ENCODE measurements around the gene HERPUD2. TPM values are rescaled to one million over a fixed set of nuclear protein-coding genes. Genes with fewer than 3 reads are reported as not detected.

The HERPUD2 gene
- total and polyA plus RNA-seq, 2 donors (not counting 3 experiments of a cell fraction or from before 2014, with no cell fraction given) = 33.9 to 42.0 TPM

DNA sequence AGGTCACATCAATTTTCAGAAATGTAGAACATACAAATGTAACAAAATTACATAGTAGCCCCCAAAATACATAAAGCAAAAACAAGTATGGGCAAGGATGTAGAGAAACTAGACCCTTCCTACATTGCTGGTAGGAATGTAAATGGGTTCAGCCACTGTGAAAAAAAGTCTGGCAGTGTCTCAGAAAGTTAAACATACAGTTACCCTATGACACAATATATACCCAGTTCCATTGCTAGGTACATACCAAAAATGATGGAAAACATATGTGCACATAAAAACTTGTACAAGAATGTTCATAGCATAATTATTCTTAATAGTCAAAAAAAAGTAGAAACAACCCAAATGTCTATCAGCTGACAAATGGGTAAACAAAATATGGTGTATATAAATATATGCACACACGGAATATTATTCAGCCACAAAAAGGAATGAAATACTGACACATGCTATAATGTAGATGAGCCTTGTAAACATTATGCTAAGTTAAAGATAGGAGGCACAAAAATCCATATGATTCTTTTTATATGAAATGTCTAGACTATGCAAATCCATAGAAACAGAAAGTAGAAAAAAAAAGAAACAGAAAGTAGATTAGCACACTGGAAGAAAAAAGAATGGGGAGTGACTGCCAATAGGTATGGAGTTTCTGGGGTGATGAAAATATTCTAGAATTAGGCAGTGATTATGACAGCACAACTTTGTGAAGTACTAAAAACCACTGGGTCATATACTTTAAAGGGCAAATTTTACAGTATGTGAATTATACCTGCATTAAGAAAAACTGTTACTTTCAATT, 13.5 kb downstream of the HERPUD2 start:
- Histone ChIP-seq H3K27ac (ENCODE audit: insufficient read depth, low read depth, low read length) (no peak overlapping the region), H2AFZ (ENCODE audit: low read depth, low read length) (no peak overlapping the region), H3K9me1 (replicated peaks; ENCODE audit: control insufficient read depth, extremely low read depth, insufficient read depth, low read length) (no peaks in the 10 kb centered on the region), H3K4me2 (ENCODE audit: insufficient read depth, low read length) (no peak overlapping the region), H3K4me1 (ENCODE audit: control insufficient read depth, extremely low read depth, insufficient read depth, low read length) (no peaks in the 10 kb centered on the region), H3K79me2 (ENCODE audit: control insufficient read depth, insufficient read depth, low read length) (peaks cover 62% of the 10 kb centered on the region), H3K4me3 (replicated peaks in 1 of 3; ENCODE audit: insufficient read depth in 1 of 3, low read depth in 1 of 3, low read length in 3 of 3) (no peak overlapping the region), H4K20me1 (replicated peaks; ENCODE audit: control insufficient read depth, extremely low read depth, insufficient read depth, low read length) (no peaks in the 10 kb centered on the region), H3K27me3 (ENCODE audit: control insufficient read depth in 2 of 2, insufficient read depth in 2 of 2, low read length in 2 of 2) (no peaks in the 10 kb centered on the region), H3K36me3 (ENCODE audit: control insufficient read depth in 2 of 2, extremely low read depth in 1 of 2, insufficient read depth in 2 of 2, low read length in 2 of 2) (no peaks in the 10 kb centered on the region), H3K9me3 (replicated peaks; ENCODE audit: control insufficient read depth, insufficient read depth, low read length) (no peaks in the 10 kb centered on the region), H3K9ac (replicated peaks; ENCODE audit: extremely low read depth, insufficient read depth, low read length) (no peak overlapping the region)
- CTCF ChIA-PET = no interaction called here
- BruUV-seq (replicated peaks) = no TSS peak
- no peak for DNase-seq (ENCODE audit: low read depth, low spot score)
- FAIRE-seq = no peak
- dilution Hi-C loops (cut with MboI; ENCODE audit: extremely low pct_ligation_motif_present, low sequenced_read_pairs) = no loop called here
- POLR2A ChIA-PET = no interaction called here
- TF ChIP-seq JUN (IDR thresholded peaks at IDR 0.05; ENCODE audit: borderline replicate concordance, insufficient read depth, insufficient read length, low read depth) = no peak
- TF ChIP-seq MYC (IDR thresholded peaks at IDR 0.05; ENCODE audit: low read depth, low read length) = no peak
- TF ChIP-seq GATA2 (IDR thresholded peaks at IDR 0.05; ENCODE audit: insufficient read depth, insufficient read length, low read depth, low read length) = no peak
- no peak for TF ChIP-seq FOS (IDR thresholded peaks at IDR 0.05; ENCODE audit: borderline replicate concordance, insufficient read depth, low read length)
- TF ChIP-seq, protein P1, sequence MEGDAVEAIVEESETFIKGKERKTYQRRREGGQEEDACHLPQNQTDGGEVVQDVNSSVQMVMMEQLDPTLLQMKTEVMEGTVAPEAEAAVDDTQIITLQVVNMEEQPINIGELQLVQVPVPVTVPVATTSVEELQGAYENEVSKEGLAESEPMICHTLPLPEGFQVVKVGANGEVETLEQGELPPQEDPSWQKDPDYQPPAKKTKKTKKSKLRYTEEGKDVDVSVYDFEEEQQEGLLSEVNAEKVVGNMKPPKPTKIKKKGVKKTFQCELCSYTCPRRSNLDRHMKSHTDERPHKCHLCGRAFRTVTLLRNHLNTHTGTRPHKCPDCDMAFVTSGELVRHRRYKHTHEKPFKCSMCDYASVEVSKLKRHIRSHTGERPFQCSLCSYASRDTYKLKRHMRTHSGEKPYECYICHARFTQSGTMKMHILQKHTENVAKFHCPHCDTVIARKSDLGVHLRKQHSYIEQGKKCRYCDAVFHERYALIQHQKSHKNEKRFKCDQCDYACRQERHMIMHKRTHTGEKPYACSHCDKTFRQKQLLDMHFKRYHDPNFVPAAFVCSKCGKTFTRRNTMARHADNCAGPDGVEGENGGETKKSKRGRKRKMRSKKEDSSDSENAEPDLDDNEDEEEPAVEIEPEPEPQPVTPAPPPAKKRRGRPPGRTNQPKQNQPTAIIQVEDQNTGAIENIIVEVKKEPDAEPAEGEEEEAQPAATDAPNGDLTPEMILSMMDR (IDR thresholded peaks at IDR 0.05; ENCODE audit: extremely low read depth in 1 of 2, insufficient read depth in 1 of 2, low read depth in 1 of 2, low read length in 2 of 2) = no peak
- TF ChIP-seq, protein P2, sequence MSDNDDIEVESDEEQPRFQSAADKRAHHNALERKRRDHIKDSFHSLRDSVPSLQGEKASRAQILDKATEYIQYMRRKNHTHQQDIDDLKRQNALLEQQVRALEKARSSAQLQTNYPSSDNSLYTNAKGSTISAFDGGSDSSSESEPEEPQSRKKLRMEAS (IDR thresholded peaks at IDR 0.05; ENCODE audit: insufficient read depth, insufficient read length) = no peak
- no peak for TF ChIP-seq EZH2 (IDR thresholded peaks at IDR 0.05; ENCODE audit: borderline replicate concordance, low read depth, low read length, severe bottlenecking)
- TF ChIP-seq POLR2AphosphoS5 (IDR thresholded peaks at IDR 0.05; ENCODE audit: insufficient read depth, low read depth, low read length) = no peak
- no peak for TF ChIP-seq POLR2A (IDR thresholded peaks at IDR 0.05; ENCODE audit: low read depth, low read length)
- intact Hi-C loops (cut with micrococcal nuclease) = no loop called here

Data from endothelial cell of umbilical vein (primary cell).